HCT116 (cell line): Measurements from ENCODE around the gene RIPK3. TPM values are rescaled to one million over a fixed set of nuclear protein-coding genes. Genes with fewer than 3 reads are reported as not detected.

Source experiments
- ATAC-seq: fragments of 200-7000 bp; cut with Tn5 transposase; 2 replicates; pipeline ENCODE4 v1.9.1; 2020; ENCODE audit warnings: mild to moderate bottlenecking, moderate library complexity
- BruUV-seq: library from RNA; stranded (reverse); fragments of 400-500 nt; replicated peaks from 2 replicates; lab custom pipeline; 2021; lab: Mats Ljungman, UMichigan
- CTCF ChIA-PET: fragments of 300-600 bp; sonication (Branson Sonifier 250); formaldehyde crosslinking; loops from one replicate; lab custom pipeline; 2021; ENCODE audit warnings: antibody characterized with exemption; lab: Charles Lee
- POLR2A ChIA-PET: fragments of 300-600, 350-600 bp; sonication (Branson Sonifier 250); formaldehyde crosslinking; loops from one replicate; lab custom pipeline; 2021; ENCODE audit warnings: antibody characterized with exemption; lab: Charles Lee
- RAD21 ChIA-PET, 2 experiments: fragments of 300-600 bp; sonication (Branson Sonifier 250); formaldehyde crosslinking; loops; one replicate each; lab custom pipeline; 2023; ENCODE audit warnings: low total read pairs in 2 of 2; ENCODE audit not compliant: uncharacterized antibody in 2 of 2, unreplicated experiment in 2 of 2, low non-redundant PET in 1 of 2; lab: Charles Lee
- DNase-seq: peaks from one replicate; pipeline ENCODE4 v3.0.0-alpha.2; 2010; ENCODE audit warnings: low read depth, low spot score
- H2AFZ ChIP-seq: fragments of 200-600 bp; shearing (Covaris generic), sonication (generic); 2 replicates; pipeline ENCODE4 v1.6.1; 2017; ENCODE audit warnings: low read depth, mixed run types, mixed read lengths, antibody characterized with exemption, low read length; ENCODE audit not compliant: poor library complexity, severe bottlenecking
- H3K27ac ChIP-seq: 2 replicates; pipeline ENCODE4 v1.5.1; 2012; ENCODE audit warnings: low read depth, low read length
- H3K27me3 ChIP-seq: fragments of 200-600 bp; sonication (generic); 2 replicates; pipeline ENCODE4 v1.6.1; 2016; ENCODE audit warnings: mixed run types, low read length, mixed read lengths; ENCODE audit not compliant: insufficient read depth
- H3K36me3 ChIP-seq, 2 experiments: fragments of 200-500 bp in 1 of 2; fragments of 200-600 bp in 1 of 2; sonication (Bioruptor generic) in 1 of 2; sonication (generic) in 1 of 2; 2 replicates each; pipeline versions ENCODE4 v1.5.1 to v1.6.1; 2014 to 2016; ENCODE audit warnings: low read length in 2 of 2, inconsistent platforms in 1 of 2, mixed read lengths in 1 of 2, mixed run types in 1 of 2; ENCODE audit not compliant: insufficient read depth in 2 of 2, control insufficient read depth in 1 of 2
- H3K4me1 ChIP-seq, 2 experiments: fragments of 200-600 bp in 1 of 2; sonication (generic) in 1 of 2; 2 replicates each; pipeline versions ENCODE4 v1.5.1 to v1.6.1; 2012 to 2017; ENCODE audit warnings: low read length in 2 of 2, inconsistent platforms in 1 of 2, mild to moderate bottlenecking in 1 of 2, mixed read lengths in 1 of 2, mixed run types in 1 of 2, moderate library complexity in 1 of 2; ENCODE audit not compliant: insufficient read depth in 2 of 2, control insufficient read depth in 1 of 2
- H3K4me2 ChIP-seq: fragments of 200-600 bp; sonication (generic); 2 replicates; pipeline ENCODE4 v1.6.1; 2017; ENCODE audit warnings: mixed run types, low read length, mixed read lengths
- H3K4me3 ChIP-seq, 2 experiments: fragments of 200-600 bp in 1 of 2; sonication (generic) in 1 of 2; replicated peaks in 1 of 2; 2 replicates each; pipeline ENCODE4 v1.5.1; 2011 to 2016; ENCODE audit warnings: low read length in 2 of 2, control low read depth in 1 of 2, low read depth in 1 of 2, mild to moderate bottlenecking in 1 of 2, mixed read lengths in 1 of 2, mixed run types in 1 of 2
- H3K79me2 ChIP-seq: fragments of 200-600 bp; sonication (generic); 2 replicates; pipeline ENCODE4 v1.6.1; 2017; ENCODE audit warnings: mild to moderate bottlenecking, mixed run types, low read length, moderate library complexity, mixed read lengths; ENCODE audit not compliant: insufficient read depth
- H3K9ac ChIP-seq: fragments of 200-600 bp; sonication (generic); 2 replicates; pipeline ENCODE4 v1.6.1; 2016; ENCODE audit warnings: low read length, mixed read lengths
- H3K9me2 ChIP-seq: fragments of 200-600 bp; sonication (generic), shearing (Covaris generic); 2 replicates; pipeline ENCODE4 v1.6.1; 2017; ENCODE audit warnings: mixed run types, mild to moderate bottlenecking, moderate library complexity; ENCODE audit not compliant: insufficient read depth
- H3K9me3 ChIP-seq, 2 experiments: fragments of 200-500 bp in 1 of 2; fragments of 200-600 bp in 1 of 2; sonication (Bioruptor generic) in 1 of 2; sonication (generic) in 1 of 2; 2 replicates each; pipeline ENCODE4 v1.6.1; 2014 to 2017; ENCODE audit warnings: low read length in 2 of 2, mixed read lengths in 2 of 2, inconsistent platforms in 1 of 2, low read depth in 1 of 2, mild to moderate bottlenecking in 1 of 2, mixed run types in 1 of 2, moderate library complexity in 1 of 2; ENCODE audit not compliant: control insufficient read depth in 1 of 2, insufficient read depth in 1 of 2
- H4K20me1 ChIP-seq: fragments of 200-600 bp; sonication (generic), shearing (Covaris generic); 2 replicates; pipeline ENCODE4 v1.6.1; 2017; ENCODE audit warnings: mixed run types, mild to moderate bottlenecking, moderate library complexity; ENCODE audit not compliant: insufficient read depth
- CEBPB ChIP-seq: IDR thresholded peaks from 2 replicates; pipeline ENCODE4 v1.6.1; 2012; ENCODE audit warnings: low read depth
- EGR1 ChIP-seq: IDR thresholded peaks from 2 replicates; pipeline ENCODE4 v1.6.1; 2012; ENCODE audit warnings: low read depth
- ELF1 ChIP-seq: IDR thresholded peaks from 2 replicates; pipeline ENCODE4 v1.6.1; 2012; ENCODE audit warnings: low read depth, borderline replicate concordance
- EZH2 ChIP-seq: fragments of 200-600 bp; sonication (generic); IDR thresholded peaks from 2 replicates; pipeline ENCODE4 v1.6.1; 2017; ENCODE audit warnings: antibody characterized with exemption, mixed run types
- FOSL1 ChIP-seq: IDR thresholded peaks from 2 replicates; pipeline ENCODE4 v1.6.1; 2012; ENCODE audit warnings: low read depth
- RAD21 ChIP-seq: IDR thresholded peaks from 2 replicates; pipeline ENCODE4 v1.6.1; 2012; ENCODE audit warnings: low read depth, mild to moderate bottlenecking
- TCF7L2 ChIP-seq: IDR thresholded peaks from 2 replicates; pipeline ENCODE4 v1.7.0; 2011; ENCODE audit warnings: borderline replicate concordance, inconsistent platforms; ENCODE audit not compliant: insufficient read depth, insufficient read length; ENCODE audit errors: extremely low read depth
- YY1 ChIP-seq: IDR thresholded peaks from 2 replicates; pipeline ENCODE4 v1.6.1; 2011; ENCODE audit warnings: low read length, low read depth, moderate library complexity, mild to moderate bottlenecking; ENCODE audit not compliant: insufficient replicate concordance; ENCODE audit errors: extremely low read depth
- ZFX ChIP-seq: fragments of 450-650 bp; IDR thresholded peaks from 2 replicates; pipeline ENCODE4 v1.6.1; 2017
- ZNF274 ChIP-seq: fragments of 200-500 bp; sonication (Bioruptor generic); IDR thresholded peaks from 2 replicates; pipeline ENCODE4 v1.6.1; 2014; ENCODE audit warnings: mild to moderate bottlenecking, low read depth, low read length, inconsistent platforms
- intact Hi-C: fragments of 100-400 bp; cut with micrococcal nuclease; formaldehyde crosslinking; loops from 2 replicates; pipeline ENCODE4 v1.10.0; 2022
- total RNA-seq: library from RNA; stranded (reverse); gene quantifications from one replicate; pipeline ENCODE4 v1.2.1, GENCODE V29; 2021; ENCODE audit not compliant: unreplicated experiment
- TF ChIP-seq, protein P1 (sequence below): IDR thresholded peaks from 2 replicates; pipeline ENCODE4 v1.6.1; 2012
- TF ChIP-seq, protein P2 (sequence below), 3 experiments: fragments of 200-600 bp in 1 of 3; sonication (generic) in 1 of 3; IDR thresholded peaks in 2 of 3; conservative IDR thresholded peaks in 1 of 3; 2 replicates each; pipeline ENCODE4 v1.5.1; 2012 to 2017; ENCODE audit warnings: low read depth in 2 of 3, low read length in 2 of 3, antibody characterized with exemption in 1 of 3, borderline replicate concordance in 1 of 3, control low read depth in 1 of 3, mild to moderate bottlenecking in 1 of 3, mixed read lengths in 1 of 3, mixed run types in 1 of 3, moderate library complexity in 1 of 3; ENCODE audit not compliant: insufficient read depth in 1 of 3
- TF ChIP-seq, protein P3 (sequence below): IDR thresholded peaks from 2 replicates; pipeline ENCODE4 v1.6.1; 2011; ENCODE audit warnings: mild to moderate bottlenecking, low read length, moderate library complexity; ENCODE audit not compliant: insufficient replicate concordance; ENCODE audit errors: extremely low read depth

The RIPK3 gene
- total RNA-seq, 1 experiment from 2014 or later: not detected

DNA sequence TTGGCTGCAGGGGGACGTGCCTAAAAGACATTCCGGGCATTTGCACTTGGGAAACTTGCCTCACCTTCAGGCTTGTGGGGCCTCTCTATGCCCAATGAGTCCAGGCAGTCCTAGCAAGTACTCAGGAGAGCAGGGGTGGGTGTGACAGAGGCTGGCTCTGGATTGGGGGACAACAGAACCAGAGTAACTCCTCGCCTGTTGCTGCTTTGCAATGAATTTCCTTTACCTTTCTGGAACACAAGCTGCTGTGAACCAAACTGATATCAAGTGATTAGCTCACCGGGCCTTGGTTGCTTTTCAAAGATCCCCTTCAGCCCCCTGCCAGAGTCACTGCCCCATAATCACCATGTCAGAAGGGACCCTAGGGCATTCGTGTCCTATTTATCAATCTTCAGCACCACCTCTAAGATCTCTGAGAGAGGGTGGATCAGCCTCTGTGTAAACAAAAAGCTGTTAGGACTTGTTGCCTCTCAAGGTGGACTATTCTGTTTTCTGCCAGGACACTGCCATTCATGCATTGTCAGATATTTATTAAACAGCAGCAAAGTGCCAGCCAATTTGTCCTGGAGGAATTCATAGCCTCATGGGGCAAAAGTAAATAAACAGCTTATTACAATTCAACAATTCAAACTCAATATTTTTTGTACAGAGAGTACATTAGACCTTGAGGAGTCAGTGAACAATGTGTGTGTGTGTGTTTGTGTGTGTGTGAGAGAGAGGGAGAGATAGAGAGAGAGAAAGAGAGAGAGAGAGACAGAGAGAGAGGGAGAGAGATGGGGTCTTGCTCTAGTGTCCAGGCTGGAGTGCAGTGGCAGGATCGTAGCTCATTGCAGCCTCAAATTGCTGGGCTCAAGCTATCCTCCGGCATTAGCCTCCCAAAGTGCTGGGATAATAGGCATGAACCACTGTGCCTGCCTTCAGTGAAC lies 39.5 kb upstream of the RIPK3 start:
- Histone ChIP-seq H3K9me3 (no peaks in the 10 kb centered on the region), H3K9ac (no peak overlapping the region), H3K36me3 (no peaks in the 10 kb centered on the region), H3K27ac (no peak overlapping the region), H3K27me3 (no peaks in the 10 kb centered on the region), H3K4me1 (peaks cover 0 to 6% of the 10 kb centered on the region in 2 experiments; a peak in 1 of 4 replicates), H3K4me3 (no peak overlapping the region), H3K4me2 (no peak overlapping the region), H2AFZ (no peak overlapping the region), H4K20me1 (no peaks in the 10 kb centered on the region), H3K79me2 (no peaks in the 10 kb centered on the region), H3K9me2 (no peaks in the 10 kb centered on the region)
- RAD21 ChIA-PET: no interaction called here
- no TSS peak for BruUV-seq
- DNase-seq (no peak), ATAC-seq (no peak)
- intact Hi-C loops: no loop called here
- POLR2A ChIA-PET: no interaction called here
- CTCF ChIA-PET: interaction anchor here (2.4 kb wide), 1 partner anchor 13 kb away, joined by 7 read pairs; no protein-coding TSS in a partner anchor
- TF ChIP-seq EGR1: no peak
- no peak for TF ChIP-seq EZH2
- TF ChIP-seq CEBPB: no peak
- no peak for TF ChIP-seq FOSL1
- TF ChIP-seq, protein P1, sequence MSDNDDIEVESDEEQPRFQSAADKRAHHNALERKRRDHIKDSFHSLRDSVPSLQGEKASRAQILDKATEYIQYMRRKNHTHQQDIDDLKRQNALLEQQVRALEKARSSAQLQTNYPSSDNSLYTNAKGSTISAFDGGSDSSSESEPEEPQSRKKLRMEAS: no peak
- no peak for TF ChIP-seq ZNF274
- no peak for TF ChIP-seq YY1

DNA sequence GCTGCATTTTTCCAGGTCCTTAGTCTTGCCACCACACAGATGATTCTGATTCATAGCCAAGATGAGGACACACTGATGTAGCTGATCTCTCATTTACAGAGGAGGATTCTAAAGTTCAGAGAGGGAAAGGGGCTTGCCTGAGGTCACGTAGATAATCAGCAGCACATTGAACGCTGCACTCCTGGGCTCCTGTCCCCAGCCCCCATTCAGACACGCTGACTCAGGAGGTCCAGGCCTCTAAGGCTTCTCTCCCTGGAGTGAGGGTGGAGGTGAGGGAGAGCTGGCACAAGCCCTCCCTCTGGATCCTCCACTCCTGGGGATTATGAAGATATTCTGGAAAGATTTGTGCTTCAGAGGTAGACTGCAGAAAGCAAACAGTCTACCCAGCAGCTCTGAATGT lies 38.5 kb upstream of the RIPK3 start:
- H3K79me2 ChIP-seq: no peaks in the 10 kb centered on the region
- intact Hi-C loops: no loop called here
- ChIA-PET POLR2A (no interaction called here), RAD21 (no interaction called here), CTCF (interaction anchor here (2.4 kb wide), 1 partner anchor 12 kb away, joined by 7 read pairs; no protein-coding TSS in a partner anchor)
- no TSS peak for BruUV-seq
- no peaks in the 10 kb centered on the region for H3K9me3 ChIP-seq
- H4K20me1 ChIP-seq: no peaks in the 10 kb centered on the region
- no peaks in the 10 kb centered on the region for H3K9me2 ChIP-seq
- H3K4me2 ChIP-seq: no peak overlapping the region
- no peak overlapping the region for H3K9ac ChIP-seq
- ATAC-seq (no peak), DNase-seq (no peak)
- H3K27ac ChIP-seq: no peak overlapping the region
- H3K27me3 ChIP-seq: no peaks in the 10 kb centered on the region
- no peak overlapping the region for H2AFZ ChIP-seq
- H3K36me3 ChIP-seq: no peaks in the 10 kb centered on the region
- no peak overlapping the region for H3K4me3 ChIP-seq
- H3K4me1 ChIP-seq: peaks cover 0 to 6% of the 10 kb centered on the region in 2 experiments; a peak in 1 of 4 replicates
- TF ChIP-seq, protein P2, sequence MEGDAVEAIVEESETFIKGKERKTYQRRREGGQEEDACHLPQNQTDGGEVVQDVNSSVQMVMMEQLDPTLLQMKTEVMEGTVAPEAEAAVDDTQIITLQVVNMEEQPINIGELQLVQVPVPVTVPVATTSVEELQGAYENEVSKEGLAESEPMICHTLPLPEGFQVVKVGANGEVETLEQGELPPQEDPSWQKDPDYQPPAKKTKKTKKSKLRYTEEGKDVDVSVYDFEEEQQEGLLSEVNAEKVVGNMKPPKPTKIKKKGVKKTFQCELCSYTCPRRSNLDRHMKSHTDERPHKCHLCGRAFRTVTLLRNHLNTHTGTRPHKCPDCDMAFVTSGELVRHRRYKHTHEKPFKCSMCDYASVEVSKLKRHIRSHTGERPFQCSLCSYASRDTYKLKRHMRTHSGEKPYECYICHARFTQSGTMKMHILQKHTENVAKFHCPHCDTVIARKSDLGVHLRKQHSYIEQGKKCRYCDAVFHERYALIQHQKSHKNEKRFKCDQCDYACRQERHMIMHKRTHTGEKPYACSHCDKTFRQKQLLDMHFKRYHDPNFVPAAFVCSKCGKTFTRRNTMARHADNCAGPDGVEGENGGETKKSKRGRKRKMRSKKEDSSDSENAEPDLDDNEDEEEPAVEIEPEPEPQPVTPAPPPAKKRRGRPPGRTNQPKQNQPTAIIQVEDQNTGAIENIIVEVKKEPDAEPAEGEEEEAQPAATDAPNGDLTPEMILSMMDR (IDR thresholded peaks at IDR 0.05 in 2 of 3, conservative IDR thresholded peaks at IDR 0.05 in 1 of 3; ENCODE audit: borderline replicate concordance in 1 of 3, insufficient read depth in 1 of 3, low read depth in 2 of 3, low read length in 2 of 3): no peak
- TF ChIP-seq FOSL1 (no peak), ZNF274 (no peak), ZFX (no peak), TCF7L2 (no peak), RAD21 (no peak), ELF1 (no peak)
- TF ChIP-seq, protein P3, sequence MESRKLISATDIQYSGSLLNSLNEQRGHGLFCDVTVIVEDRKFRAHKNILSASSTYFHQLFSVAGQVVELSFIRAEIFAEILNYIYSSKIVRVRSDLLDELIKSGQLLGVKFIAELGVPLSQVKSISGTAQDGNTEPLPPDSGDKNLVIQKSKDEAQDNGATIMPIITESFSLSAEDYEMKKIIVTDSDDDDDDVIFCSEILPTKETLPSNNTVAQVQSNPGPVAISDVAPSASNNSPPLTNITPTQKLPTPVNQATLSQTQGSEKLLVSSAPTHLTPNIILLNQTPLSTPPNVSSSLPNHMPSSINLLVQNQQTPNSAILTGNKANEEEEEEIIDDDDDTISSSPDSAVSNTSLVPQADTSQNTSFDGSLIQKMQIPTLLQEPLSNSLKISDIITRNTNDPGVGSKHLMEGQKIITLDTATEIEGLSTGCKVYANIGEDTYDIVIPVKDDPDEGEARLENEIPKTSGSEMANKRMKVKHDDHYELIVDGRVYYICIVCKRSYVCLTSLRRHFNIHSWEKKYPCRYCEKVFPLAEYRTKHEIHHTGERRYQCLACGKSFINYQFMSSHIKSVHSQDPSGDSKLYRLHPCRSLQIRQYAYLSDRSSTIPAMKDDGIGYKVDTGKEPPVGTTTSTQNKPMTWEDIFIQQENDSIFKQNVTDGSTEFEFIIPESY: no peak
